Neural cell (in vitro differentiated cells): ENCODE measurements around the gene TMEM220.

ENCODE experiments used
- CTCF ChIP-seq: fragments of 450-650 bp; IDR thresholded peaks from 2 replicates; pipeline ENCODE4 v1.5.1; 2014; ENCODE audit warnings: antibody characterized with exemption, mild to moderate bottlenecking, moderate library complexity; ENCODE audit not compliant: poor library complexity, severe bottlenecking
- EP300 ChIP-seq: fragments of 450-650 bp; conservative IDR thresholded peaks from 2 replicates; pipeline ENCODE4 v1.6.1; 2014; ENCODE audit warnings: antibody characterized with exemption, mild to moderate bottlenecking, moderate library complexity; ENCODE audit not compliant: poor library complexity, severe bottlenecking
- SMC3 ChIP-seq: fragments of 450-650 bp; conservative IDR thresholded peaks from 2 replicates; pipeline ENCODE4 v1.6.1; 2014; ENCODE audit warnings: antibody characterized with exemption, mild to moderate bottlenecking, moderate library complexity; ENCODE audit not compliant: poor library complexity

- TF ChIP-seq CTCF (no peak), SMC3 (no peak), EP300 (no peak)
Measured at GRCh38 chr17:10731408-10731879, 1.6 kb upstream of the TMEM220 start.
